OCI-LY7 (cell line): ENCODE measurements around the gene EFNA5.

Source experiments
- CTCF ChIP-seq: fragments of 200-600 bp; sonication (generic); conservative IDR thresholded peaks from 2 replicates; pipeline ENCODE4 v1.5.1; 2014; ENCODE audit warnings: mild to moderate bottlenecking, antibody characterized with exemption, low read length, moderate library complexity, mixed read lengths
- EZH2phosphoT487 ChIP-seq: fragments of 200-600 bp; sonication (generic); IDR thresholded peaks from 2 replicates; pipeline ENCODE4 v1.6.1; 2018; ENCODE audit warnings: low read depth, borderline replicate concordance, mild to moderate bottlenecking, mixed run types, antibody characterized with exemption, low read length, moderate library complexity, mixed read lengths

DNA sequence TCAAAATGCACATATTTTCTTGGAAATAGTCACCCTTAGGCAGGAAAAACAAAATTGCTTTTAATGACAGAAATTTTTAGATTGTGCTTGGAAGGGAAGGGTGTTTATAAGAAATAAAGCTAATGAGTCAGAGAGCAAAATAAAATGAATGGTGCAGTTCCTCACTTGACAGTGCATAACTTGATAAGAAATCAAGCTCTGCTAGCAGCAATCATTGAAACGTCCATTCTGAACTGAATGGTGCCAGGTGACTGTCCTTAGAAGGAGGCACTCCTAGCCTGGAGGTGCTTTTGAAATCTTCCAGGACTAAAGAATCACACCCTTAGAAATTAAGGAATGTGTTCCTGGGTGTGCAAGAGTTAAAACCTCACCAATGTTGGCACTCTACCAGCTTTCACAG, 202.5 kb downstream of the EFNA5 start:
- TF ChIP-seq CTCF (no peak), EZH2phosphoT487 (no peak)
